AG09319 (cell line): Measurements from ENCODE around the gene STAT2.

Experiments
- DNase-seq: peaks from one replicate; pipeline ENCODE4 v3.0.0-alpha.2; 2010; ENCODE audit warnings: low read depth; ENCODE audit errors: extremely low read depth
- TF ChIP-seq, protein P1 (sequence below): IDR thresholded peaks from 2 replicates; pipeline ENCODE4 v1.5.1; 2011; ENCODE audit warnings: low read depth, mild to moderate bottlenecking, inconsistent platforms, low read length, moderate library complexity

Gene STAT2

DNA sequence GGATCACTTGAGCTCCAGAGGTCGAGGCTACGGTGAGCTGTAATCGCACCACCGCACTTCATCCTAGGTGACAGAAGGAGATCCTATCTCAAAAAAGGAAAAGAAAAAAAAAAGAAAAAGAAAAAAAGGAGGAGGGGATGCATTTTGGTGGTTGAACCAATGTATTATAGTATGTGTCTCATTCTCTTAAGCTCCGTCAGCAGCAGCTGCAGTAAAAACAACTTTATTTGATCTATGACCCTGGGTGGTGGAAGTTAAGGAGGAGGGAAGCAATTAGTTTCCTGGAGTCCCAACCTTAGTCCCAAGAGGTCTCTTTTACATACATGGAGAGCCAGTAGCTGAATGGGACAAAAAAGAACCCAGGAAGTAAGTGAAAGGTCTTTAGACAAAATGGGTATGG is 29.5 kb upstream of the STAT2 start:
- DNase-seq, result no peak
- TF ChIP-seq, protein P1, sequence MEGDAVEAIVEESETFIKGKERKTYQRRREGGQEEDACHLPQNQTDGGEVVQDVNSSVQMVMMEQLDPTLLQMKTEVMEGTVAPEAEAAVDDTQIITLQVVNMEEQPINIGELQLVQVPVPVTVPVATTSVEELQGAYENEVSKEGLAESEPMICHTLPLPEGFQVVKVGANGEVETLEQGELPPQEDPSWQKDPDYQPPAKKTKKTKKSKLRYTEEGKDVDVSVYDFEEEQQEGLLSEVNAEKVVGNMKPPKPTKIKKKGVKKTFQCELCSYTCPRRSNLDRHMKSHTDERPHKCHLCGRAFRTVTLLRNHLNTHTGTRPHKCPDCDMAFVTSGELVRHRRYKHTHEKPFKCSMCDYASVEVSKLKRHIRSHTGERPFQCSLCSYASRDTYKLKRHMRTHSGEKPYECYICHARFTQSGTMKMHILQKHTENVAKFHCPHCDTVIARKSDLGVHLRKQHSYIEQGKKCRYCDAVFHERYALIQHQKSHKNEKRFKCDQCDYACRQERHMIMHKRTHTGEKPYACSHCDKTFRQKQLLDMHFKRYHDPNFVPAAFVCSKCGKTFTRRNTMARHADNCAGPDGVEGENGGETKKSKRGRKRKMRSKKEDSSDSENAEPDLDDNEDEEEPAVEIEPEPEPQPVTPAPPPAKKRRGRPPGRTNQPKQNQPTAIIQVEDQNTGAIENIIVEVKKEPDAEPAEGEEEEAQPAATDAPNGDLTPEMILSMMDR, result no peak

DNA sequence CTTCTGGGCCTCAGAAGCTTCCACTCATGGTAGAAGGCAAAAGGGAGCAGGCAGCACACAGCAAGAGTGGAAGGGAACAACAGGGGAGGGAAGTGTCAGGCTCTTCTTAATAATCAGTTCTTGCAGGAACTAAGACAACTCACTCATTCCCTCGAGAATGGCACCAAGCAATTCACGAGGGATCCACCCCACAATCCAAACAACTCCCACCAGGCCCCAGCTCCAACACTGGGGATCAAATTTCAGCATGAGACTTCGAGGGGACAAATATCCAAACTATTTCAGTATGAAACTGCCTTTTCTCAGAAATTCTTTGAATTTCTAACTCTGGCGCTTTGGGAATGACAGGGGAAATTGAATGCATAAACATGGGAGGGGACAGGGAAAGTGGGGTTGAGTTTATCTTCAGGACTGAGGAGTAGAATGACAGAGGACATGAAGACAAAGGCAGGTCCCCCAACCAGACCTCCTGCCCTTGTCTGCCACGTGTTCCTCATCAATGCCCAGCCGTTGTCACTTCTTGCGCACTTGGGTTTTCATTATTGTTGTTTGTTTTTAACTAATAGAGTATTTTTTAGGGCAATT is 27.3 kb upstream of the STAT2 start:
- DNase-seq, result no peak
- TF ChIP-seq, protein P1, result no peak

DNA sequence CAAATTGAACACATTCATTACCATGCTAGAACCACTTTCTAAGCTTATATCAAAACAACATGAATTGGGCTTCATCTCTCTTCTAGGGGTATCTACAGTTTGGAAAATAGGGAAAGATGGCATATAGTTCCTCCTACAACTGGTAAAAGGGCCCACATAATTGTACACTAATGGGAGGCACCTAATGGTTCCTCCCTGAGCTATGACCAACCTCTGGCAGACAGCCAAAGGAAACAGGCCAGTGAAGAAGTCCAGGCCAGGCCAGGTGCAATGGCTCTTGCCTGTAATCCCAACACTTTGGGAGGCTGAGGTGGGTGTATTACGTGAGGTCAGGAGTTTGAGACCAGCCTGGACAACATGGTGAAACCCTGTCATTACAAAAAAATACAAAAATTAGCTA is 26.0 kb upstream of the STAT2 start:
- no peak for DNase-seq
- TF ChIP-seq, protein P1, result no peak

DNA sequence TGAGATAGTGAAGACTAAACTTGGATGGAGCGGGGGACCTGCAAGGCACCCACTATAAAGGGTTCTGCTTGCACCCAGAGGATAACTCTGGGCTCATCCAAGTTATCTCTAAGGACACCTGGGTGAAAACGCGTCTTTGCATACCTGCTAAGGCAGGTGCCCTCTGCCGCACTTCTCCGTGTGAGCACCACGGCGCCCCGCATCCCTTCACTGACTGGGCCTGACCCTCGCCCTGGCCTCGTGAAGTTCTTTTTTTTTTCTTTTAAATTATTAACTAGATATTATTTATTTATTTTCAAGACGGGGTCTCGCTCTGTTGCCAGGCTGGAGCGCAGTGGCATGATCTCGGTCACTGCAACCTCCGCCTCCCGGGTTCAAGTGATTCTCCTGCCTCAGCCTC is 22.7 kb upstream of the STAT2 start:
- no peak for DNase-seq
- TF ChIP-seq, protein P1, result no peak

DNA sequence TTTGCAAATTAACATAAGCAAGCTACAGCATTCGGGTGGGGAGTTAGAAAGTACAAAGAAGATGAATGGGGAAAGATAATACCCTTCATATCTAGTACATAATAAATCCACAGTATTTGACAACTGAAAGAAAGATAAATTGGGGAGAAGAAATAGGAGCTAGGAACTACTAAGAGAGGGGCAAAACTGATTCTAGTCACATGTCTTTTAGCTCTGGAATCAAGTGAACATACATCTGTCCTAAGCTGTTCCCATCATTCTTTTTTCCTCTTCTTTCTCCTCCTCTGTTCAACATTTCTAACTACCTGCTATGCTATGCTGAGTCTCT is 18.0 kb upstream of the STAT2 start:
- TF ChIP-seq, protein P1, result no peak
- no peak for DNase-seq

DNA sequence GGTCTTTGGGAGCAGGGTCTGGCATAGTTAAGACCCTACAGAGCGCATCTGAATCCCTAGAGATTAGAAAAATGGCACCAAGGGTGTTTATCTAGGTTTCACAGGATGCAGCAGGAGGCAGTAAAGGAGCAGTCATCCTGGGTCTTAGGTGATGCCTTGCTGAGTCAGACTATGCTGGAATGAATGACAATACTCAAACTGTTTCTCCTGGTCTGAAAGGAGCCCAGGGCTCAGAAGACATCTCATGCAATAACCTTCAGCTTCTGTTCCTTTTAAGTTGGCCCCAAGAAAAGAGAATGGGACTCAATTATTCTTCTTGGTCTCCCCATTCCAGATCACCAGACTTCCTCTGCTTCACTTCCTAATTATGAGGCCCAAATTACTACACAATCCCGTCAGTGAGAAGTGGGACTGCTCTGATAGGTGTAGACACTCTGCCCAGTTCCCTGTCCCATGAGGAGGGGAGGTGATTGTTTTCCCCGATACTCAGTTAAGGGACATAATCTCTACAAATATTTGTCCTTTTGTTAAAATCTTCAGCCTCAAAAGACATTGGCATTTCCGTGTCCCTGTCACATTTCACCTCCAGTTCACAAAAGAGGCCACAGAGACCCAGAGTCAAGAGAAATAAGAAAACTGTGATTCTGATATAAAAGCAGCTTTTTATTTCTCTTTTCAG is 17.5 kb upstream of the STAT2 start:
- TF ChIP-seq, protein P1, result no peak
- no peak for DNase-seq

DNA sequence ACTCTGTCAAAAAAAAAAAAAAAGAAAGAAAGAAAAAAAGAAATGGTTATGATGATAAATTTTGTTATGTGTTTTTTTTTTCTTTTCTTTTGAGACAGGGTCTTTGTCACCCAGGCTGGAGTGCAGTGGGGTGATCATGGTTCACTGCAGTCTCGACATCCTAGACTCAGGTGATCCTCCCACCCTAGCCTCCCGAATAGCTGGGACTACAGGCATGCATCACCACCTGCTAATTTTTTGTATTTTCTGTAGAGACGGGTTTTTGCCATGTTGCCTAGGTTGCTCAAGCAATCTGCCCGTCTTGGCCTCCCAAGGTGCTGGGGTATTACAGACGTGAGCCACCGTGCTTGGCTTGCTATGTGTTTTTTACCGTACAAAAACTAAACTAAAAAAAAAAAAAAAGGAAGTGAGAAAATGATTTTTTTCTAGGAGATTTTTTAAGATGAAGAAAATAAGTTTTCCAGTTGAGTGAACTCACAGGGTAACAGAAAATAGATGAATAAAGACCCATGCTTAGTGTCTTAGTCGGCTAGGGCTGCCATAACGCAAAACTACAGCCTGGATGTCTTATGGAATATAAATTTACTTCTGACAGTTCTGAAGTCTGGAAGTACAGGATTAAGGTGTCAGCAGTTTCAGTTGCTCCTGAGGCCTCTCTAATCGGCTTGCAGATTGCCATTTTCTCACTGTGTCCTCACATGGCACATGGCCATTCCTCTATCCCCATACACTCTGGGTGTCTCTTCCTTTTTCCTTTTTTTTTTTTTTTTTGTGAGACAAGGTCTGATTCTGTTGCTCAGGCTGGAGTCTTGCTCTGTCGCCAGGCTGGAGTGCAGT is 15.9 kb upstream of the STAT2 start:
- no peak for DNase-seq
- TF ChIP-seq, protein P1, result no peak
